Activated gamma-delta T cell treated with Interleukin-2 at 50 U/mL for 16 hours (primary cell): ENCODE results near the gene GPATCH3.
"Not testable (repeated sequence)": the region's sequence is repeated elsewhere in the genome, so short reads cannot be mapped to it uniquely, and the experiment has no call there.

Experiments
- DNase-seq: peaks from one replicate; pipeline ENCODE4 v3.0.0-alpha.2; 2020

Gene GPATCH3

DNA sequence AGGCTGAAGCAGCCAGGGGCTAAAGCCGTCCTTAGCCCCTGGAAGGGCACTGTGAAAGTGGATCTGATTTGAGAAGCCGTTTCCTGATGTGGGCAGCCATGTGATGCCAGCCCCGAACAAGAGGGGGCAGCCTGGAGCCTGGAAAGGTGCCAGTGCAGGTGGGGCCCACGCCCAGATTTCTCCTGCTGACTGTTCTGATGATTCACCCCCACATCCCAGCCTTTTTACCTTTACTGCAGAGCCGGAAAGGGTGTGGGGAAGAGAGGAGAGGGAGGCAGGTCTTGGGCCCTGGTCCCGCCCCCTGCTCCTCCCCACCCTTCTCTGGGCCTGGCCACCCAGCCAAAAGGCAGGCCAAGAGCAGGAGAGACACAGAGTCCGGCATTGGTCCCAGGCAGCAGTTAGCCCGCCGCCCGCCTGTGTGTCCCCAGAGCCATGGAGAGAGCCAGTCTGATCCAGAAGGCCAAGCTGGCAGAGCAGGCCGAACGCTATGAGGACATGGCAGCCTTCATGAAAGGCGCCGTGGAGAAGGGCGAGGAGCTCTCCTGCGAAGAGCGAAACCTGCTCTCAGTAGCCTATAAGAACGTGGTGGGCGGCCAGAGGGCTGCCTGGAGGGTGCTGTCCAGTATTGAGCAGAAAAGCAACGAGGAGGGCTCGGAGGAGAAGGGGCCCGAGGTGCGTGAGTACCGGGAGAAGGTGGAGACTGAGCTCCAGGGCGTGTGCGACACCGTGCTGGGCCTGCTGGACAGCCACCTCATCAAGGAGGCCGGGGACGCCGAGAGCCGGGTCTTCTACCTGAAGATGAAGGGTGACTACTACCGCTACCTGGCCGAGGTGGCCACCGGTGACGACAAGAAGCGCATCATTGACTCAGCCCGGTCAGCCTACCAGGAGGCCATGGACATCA is 37.2 kb downstream of the GPATCH3 start, which contains the start of gene SFN:
TSS of gene SFN (plus strand) at position 369 of the 904 bp plus-strand sequence. CDS start at position 433, 64 bp downstream.
- DNase-seq: no peak

DNA sequence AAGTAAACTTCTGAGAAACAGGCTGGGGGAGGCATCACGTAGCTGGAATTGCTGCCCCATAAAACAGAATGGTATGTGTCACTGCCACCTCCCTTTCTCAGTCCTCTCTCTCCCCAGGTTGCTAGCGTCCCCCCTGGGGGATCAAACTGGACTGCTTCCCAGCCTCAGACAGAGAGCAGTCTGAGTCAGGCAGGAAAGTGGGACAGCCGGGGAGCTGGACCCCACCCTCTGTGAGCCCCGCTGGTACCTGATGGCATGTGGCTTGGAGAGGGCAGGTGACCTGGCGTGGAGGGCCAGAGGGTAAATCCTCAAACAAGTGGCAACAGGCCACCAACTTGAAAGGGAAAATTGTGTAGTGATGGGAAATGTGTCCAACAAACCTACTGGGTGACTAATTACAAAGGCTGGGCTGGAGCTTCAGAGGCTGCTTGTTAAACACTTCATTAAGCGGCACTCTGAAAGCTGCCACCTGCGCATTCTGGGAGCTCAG is 38.3 kb downstream of the GPATCH3 start:
- DNase-seq: no peak

DNA sequence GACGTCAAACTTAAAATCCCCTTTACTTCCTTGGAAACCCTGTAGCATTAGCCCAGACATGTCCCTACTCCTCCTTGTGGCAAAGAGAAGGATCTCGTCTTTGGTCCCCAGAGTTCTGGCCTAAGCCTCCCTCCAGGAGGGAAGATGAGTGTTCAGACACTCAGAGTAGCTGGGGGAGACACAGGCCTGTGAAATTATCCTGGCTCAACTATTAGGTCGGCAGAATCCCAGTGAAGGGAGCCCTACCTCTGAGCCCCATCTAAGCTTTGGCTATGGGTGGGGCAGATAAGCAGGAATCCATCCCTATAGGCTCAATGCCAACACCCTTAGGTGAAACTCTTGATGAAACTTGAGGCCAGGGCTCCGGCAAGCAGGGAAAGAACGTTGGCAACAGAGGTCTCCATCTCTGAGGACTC is 39.0 kb downstream of the GPATCH3 start:
- DNase-seq: no peak

DNA sequence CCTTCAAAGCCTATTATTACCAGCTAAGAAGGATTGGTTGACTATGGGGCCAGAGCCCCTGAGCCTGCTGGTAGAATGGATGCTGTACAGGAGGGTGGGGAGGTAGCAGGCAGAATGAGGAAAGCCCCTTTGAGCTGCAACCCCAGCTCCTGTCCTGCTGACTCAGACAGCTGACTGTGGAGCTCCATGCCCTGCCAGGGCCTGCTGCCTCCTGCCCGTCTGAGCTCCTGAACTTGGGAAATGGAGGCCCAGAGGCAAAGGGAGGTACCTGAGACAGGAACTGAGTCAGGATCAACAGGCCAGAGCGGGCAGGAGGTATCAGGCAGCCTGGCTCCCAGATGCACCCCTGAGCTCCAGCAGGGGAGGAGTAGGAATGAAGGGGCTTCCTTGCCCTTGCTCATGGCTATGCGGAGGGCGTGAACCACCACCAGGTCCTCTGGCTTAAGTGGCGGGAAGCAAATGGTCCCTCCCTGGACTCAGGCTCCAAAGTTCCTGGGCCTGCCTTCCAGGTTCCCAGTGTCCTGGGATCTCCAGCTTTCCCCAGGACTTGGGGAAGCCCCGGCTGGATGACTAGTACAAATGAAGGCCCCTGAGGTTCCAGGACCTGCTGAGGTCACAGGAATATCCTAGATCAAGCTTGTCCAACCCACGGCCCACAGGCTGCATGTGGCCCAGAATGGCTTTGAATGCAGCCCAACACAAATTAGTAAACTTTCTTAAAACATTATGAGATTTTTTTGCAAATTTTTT is 41.2 kb downstream of the GPATCH3 start:
- no peak for DNase-seq

DNA sequence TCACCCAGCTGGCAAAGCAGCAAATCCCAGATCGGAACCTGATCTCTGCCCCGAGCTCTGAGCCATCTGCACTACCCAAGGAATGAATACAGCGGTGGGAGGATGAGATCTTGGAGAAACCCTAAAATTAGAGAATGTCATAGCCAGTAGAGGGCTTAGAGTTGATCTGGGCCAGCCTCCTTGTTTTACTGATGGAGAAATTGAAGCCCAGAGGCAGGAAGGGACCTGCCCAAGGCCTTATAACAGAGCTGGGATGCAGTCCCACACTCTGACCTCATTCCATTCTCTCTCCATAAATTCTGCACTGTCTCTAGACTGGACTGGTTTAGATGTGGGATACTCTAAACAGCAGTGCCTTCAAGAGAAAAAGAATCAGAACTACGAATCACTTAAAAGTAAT is 42.1 kb downstream of the GPATCH3 start:
- DNase-seq: no peak

DNA sequence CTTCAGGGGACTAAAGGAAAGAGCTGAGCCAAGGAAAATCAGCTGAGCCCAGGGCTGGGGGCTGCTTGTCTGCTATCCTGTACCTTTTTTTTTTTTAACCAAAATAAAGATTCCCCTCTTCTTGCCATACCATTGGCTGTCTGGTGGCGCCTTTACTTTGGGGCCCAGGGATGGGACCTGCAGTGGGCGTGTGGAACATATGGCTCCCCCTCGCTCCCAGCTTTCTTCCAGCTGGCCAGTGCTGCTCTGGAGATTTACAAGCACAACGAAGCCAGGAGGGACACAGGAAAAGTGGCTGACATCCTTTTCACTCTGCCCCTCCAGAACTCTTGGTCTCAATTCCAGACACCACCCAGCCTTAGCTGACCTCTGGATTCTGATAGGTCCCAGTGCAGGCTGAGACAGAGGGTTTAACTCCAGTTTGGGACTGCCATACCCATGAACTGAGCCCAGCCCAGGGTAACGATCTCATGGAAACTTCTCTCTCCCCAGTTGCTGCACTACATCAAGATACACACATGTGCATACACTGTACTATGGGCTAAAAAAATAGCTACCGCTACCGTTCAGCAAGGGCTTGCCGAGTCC is 42.7 kb downstream of the GPATCH3 start:
- no peak for DNase-seq

DNA sequence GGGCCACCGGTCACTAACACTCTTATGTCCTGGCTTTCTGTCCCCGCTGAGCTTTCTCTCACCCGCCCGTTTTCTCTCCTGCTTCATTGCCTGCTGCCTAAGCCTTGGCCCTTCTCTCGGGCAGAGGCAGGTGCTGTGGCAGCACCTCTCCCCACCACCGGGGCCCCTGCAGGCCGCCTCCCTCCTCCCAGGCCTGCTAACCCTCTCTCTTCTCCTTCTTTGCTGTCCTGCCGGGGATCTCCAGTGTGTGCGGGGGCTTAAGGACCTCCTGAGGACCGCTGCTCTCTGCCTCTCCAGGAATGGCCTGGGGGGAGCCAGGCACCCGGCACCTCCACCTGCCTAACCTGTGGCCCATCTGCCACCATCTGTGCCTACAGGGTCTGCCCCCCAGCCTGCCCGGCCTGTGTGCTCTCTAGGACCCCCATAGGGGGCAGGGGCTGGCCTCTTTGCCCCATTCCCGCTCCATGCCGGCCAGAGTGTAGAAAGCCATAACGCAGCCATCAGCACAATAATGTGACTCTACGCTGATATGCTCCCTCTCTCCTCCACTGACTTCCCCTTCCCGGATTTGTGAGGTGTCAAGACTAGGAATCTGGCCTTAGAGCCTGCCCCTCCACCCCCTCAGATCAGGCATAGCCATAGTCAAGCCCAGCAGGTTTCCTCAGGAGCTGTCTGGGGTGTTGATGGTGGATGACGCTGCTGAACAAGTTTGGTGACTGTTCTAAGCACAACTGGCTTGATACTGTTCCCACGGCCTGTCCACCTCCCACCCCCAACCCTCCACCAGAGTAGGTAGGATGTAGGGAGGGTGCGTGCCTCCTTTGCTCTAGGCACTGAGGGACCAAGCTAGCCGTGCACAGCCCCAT is 43.4 kb downstream of the GPATCH3 start:
- no peak for DNase-seq

DNA sequence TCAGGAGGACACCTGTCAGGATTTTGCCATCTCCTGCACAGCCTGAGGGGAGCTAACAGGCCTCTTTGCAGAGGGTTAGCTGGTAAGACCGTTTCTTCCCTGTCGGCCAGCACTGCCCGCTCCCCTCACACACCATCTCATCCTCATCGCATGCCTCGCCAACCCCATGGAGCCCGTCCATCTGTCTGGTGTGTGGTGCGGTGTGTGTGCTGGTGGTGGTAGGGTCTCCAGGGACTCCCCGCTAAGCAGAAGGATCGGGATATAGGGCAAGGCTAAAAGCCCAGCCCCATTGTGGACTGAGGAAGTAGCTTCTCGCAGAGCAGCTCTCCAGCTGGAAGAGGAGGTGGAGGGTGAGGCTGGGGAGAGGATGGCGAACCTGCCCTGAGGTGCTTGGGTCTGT is 44.1 kb downstream of the GPATCH3 start:
- no peak for DNase-seq

DNA sequence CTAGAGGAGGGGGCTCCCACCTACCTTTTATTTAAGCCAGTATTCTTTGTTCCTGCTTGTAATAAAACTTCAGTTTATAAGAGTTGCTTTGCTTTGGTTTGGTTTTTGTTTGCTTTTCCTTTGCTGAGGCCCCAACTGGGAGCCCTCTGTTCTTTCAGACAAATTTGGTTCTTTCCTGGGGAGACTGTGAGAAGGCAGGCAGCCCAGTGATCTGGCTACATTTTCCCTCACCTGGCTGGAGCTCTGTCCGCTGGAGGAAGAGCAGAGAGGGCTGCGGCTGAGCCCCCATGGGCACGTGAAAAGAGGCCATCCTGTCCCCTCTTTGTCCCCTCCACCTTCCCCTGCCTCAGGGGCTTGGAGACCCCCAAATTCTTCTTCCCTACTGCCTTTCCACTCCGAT is 44.6 kb downstream of the GPATCH3 start:
- DNase-seq: no peak

DNA sequence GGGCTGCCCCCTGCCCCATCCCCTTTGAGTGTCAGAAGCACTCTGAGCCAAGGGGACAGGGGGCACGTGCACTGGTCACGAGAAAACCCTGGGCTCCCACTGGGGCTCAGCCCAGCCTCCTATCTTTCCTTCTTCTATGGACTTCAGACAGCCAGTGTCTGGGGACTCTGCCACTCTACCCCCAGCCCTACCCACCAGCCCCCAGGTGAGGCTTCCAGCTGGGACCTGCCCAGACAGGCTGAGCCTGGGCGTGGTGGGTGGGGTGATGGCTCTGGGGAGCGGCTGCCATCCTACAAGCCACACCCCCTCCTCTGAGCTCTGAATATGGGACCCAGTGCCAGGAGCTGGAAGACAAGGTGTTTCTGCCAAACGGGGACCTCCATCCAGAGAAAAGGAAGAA is 45.4 kb downstream of the GPATCH3 start:
- DNase-seq: no peak

DNA sequence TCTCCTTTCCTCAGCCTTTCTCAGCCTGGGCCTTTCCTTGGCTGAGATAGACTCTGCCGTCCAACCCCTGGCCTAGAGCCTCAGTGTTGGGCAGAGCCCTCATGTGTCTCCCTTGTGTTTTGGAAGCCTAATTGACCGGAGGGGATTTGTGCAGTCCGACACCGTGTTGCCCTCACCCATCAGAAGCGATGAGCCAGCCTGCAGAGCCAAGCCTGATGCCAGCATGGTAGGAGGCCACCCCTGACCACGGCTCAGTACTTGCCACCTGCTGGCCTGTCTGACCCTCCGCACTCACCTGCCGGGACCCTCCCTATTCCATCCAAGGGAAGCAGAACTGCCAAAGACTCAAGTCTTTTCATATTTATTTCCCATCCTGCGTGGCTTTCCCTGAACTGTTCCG is 46.7 kb downstream of the GPATCH3 start:
- DNase-seq: no peak

DNA sequence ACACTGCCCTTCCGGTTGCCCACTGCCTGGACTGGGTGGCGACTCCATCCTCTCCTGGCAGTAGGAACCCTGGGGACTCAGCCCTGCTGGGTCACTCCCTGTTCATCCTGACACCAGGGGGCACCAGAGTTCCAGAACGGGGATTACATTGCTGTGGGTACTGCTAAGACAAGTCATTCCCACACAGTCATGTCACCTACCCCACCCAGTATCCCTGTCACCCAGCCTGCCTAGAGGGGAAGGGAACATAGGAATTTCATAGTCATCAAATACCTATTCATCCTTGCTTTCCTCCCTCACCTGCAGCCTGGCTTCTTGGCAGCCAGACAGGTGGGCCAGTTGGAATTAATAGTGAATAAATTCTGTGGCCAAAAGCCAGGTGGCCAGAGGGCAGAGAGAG is 47.1 kb downstream of the GPATCH3 start:
- peak; percentile 84 for DNase-seq

DNA sequence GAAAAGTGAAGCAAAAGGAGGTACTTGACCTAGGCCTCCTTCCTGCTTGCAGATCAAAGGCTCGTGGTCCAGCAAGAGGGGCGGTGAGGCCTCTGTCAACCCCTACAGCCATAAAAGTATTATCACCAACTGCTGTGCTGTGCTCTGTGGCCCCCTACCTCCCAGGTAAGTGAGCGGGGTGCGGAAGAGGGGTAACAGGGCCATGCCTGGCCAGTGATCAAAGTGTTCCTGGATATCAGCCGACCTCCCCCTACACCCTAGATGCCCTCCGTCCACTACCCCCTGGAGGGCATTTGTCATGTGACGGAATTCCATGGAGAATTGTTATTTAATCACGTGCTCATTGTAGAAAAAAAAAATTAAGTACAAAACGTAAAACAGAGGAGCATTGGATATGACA is 47.6 kb downstream of the GPATCH3 start:
- no peak for DNase-seq

DNA sequence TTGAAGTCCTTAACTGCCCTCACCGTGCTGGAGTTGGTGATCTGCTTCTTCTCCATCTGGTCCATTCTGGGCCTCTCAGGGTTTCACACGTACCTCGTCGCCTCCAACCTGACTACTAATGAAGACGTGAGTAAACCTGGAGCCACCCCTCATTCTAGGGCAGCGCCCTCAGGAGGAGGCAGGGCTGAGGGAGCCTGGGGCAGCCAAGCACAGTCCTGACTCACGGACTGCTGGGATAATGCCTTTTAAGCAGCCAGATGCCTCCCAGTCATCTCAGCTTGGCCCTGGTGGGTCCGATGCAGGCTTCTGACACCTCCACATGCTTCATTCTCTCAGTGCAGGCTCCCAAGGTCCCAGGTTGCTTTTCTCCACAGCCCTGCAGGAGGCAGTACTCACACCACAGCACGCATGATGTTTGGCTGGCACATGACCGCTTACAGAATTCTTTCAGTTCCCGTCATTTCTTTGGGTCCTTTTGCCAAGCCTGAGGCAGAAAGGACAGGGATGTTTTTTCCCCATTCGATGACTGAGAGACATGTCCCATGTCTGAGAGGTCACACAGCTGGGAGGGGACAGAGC is 49.1 kb downstream of the GPATCH3 start:
- no peak for DNase-seq

DNA sequence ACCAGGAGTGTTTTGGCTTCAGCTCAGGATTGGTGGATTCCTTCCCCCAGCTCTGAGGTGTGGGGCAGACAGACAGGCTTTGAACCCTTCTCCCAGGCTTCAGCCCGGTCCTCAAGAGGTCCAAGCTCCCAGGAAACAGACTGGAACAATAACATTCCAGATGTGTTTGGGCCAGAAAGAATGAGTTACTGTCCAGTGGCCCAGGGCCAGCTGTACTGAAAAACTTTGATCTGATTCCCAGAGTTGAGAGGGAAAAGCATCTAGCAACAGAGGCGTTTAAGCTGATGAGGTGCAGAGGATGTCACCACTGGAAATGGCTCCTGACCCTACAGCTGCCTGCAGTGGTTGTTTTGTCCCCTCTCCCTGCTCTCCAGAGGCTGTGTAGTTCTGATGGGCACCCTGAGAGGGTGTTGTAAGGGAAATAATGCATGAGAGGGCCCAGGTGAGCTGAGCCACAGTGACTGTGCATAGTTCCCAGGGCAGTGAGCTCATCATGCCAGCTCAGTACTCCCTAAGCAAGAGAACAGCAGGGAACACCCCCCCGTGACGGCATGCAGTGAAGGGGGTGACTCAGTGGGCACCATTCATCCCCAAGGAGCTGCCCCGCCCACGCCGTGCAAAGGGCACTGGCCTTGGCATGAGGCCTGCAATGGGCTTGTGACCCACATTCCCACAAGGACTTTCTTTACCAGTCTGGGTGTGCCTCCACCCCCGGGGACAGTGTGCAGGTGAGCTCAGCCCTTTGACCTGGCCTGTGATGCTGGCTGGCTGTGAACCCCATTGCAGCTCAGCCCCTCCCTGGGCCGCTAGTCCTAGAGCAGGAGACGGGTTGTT is 51.1 kb downstream of the GPATCH3 start:
- no peak for DNase-seq

DNA sequence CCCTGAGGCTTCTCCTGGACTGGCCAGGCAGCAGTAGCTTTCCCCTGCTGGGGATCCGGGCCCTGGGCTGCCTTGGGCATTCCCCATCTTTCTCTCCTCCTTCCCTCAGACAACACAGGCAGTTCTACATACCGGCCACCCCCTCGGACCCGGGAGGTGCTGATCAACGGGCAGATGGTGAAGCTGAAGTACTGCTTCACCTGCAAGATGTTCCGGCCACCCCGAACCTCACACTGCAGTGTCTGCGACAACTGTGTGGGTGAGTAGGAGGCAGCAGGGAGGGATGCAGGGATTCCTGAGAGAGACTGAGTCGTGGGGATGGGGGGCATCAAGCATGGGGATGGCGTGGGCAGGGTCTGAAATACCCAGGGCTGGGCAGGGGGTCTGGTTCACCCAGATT is 51.8 kb downstream of the GPATCH3 start:
- DNase-seq: no peak

DNA sequence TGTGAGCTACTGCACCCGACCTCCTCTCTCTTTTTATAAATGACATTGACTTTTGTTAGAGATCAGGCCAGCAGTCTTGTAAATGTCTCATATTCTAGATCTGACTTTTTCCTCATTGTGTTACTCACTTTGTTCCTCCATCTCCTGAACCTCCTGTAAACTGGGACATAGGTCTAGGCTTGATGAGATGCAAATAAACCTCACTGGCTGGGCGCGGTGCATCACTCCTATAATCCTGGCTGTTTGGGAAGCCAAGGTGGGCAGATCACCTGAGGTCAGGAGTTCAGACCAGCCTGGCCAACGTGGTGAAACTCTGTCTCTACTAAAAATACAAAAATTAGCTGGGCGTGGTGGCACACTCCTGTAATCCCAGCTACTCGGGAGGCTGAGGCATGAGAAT is 52.4 kb downstream of the GPATCH3 start:
- not testable (repeated sequence) for DNase-seq

DNA sequence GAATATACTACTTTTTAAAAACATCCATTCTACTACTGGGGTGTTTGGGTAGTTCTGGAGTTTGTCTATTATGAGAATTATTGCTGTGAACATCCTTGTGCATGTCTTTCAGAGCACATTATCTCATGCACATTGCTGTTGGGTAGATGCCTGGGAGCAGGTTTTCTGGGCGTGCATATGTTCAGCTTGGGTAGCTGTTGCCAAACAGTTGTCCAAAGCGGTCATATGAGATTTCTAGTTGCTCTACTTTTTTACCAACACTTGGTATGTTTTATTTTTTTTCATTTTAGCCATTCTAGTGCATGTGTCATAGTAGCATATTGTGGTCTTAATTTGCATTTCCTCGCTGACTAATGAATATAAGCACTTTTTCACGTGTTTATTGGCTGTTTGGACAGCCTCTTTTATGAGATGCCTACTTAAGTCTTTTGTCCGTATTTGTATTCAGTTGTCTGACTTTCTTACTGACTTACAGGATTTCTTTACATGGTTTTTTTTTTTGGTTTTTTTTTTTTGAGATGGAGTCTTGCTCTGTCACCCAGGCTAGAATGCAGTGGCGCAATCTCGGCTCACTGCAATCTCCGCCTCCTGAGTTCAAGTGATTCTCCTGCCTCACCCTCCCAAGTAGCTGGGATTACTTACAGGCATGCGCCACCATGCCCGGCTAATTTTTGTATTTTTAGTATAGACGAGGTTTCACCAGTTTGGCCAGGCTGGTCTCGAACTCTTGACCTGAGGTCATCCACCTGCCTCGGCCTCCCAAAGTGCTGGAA is 55.7 kb downstream of the GPATCH3 start:
- DNase-seq: no peak
